Neural progenitor cell (in vitro differentiated cells): Measurements from ENCODE around the gene PLPPR2.

ENCODE experiments used
- CTCF ChIP-seq: fragments of 200-600 bp; sonication (generic); IDR thresholded peaks from 2 replicates; pipeline ENCODE4 v1.5.1; 2017; ENCODE audit warnings: antibody characterized with exemption, mild to moderate bottlenecking
- EZH2 ChIP-seq: fragments of 200-600 bp; sonication (generic); IDR thresholded peaks from 2 replicates; pipeline ENCODE4 v1.6.1; 2017; ENCODE audit warnings: antibody characterized with exemption, mild to moderate bottlenecking, moderate library complexity
- EZH2phosphoT487 ChIP-seq: fragments of 200-600 bp; sonication (generic); IDR thresholded peaks from 2 replicates; pipeline ENCODE4 v1.6.1; 2017; ENCODE audit warnings: antibody characterized with exemption

GRCh38 chr19:11361037-11361770 lies 6.0 kb downstream of the PLPPR2 start:
- peak; percentile 33 for TF ChIP-seq CTCF
- no peak for TF ChIP-seq EZH2
- TF ChIP-seq EZH2phosphoT487 = no peak
